ENCODE data around the gene CPD. TPM values are rescaled to one million over a fixed set of nuclear protein-coding genes. Genes with fewer than 3 reads are reported as not detected.
"Not testable (repeated sequence)": the region's sequence is repeated elsewhere in the genome, so short reads cannot be mapped to it uniquely, and the experiment has no call there.

CPD gene
- total RNA-seq, 2 donors from 2014 or later = 25.2 to 37.8 TPM

DNA sequence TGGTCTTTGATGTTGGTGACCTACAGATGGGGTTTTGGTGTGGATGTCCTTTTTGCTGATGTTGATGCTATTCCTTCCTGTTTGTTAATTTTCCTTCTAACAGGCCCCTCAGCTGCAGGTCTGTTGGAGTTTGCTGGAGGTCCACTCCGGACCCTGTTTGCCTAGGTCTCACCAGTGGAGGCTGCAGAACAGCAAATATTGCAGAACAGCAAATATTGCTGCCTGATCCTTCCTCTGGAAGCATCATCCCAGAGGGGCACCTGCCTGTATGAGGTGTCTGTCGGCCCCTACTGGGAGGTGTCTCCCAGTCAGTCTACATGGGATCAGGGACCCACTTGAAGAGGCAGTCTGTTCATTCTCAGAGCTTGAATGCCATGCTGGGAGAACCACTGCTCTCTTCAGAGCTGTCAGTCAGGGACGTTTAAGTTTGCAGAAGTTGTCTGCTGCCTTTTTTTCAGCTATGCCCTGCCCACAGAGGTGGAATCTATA, 33.3 kb downstream of the CPD start:
- intact Hi-C loops (cut with DNase I); ATAC-seq; DNase-seq: not testable (repeated sequence)

- DNase-seq (no peak), ATAC-seq (no peak)
- intact Hi-C loops (cut with DNase I) = no loop called here
Observed at GRCh38 chr17:30413109-30413508, 34.4 kb downstream of the CPD start.

DNA sequence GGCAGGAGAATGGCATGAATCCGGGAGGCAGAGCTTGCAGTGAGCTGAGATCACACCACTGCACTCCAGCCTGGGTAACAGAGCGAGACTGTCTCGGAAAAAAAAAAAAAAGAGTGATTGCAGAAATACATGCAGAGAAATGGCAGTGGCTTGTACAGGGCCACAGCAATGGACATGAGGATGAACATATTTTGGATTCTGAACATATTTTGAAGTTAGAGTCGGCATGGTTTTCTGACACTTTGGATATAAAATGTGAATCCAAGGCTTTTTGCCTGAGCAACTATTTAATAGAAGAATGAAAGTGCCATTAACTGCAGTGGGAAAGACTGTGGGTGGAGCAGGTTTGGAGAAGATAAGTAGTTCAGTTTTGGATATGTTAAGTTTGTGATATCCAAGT, 35.8 kb downstream of the CPD start:
- DNase-seq = no peak
- intact Hi-C loops (cut with DNase I) = no loop called here
- ATAC-seq = no peak

GRCh38 chr17:30415491-30415890, 36.8 kb downstream of the CPD start:
- intact Hi-C loops (cut with DNase I) = no loop called here
- ATAC-seq = no peak
- DNase-seq = no peak

DNA sequence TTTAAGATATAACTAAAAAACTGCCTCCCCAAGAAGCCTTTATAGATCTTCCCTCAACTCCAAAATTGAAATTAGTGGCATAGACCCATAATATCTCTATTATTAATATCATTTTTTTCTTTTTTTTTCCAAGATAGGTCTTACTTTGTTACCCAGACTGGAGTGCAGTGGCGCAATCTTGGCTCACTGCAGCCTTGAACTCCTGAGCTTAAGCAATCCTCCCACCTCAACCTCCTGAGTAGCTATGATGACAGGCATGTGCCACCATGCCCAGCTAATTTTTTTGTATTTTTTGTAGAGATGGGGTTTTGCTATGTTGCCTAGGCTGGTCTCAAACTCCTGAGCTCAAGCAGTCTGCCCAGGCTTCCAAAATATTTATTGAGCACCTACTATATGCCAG, 39.3 kb downstream of the CPD start:
- intact Hi-C loops (cut with DNase I); DNase-seq; ATAC-seq: not testable (repeated sequence)

DNA sequence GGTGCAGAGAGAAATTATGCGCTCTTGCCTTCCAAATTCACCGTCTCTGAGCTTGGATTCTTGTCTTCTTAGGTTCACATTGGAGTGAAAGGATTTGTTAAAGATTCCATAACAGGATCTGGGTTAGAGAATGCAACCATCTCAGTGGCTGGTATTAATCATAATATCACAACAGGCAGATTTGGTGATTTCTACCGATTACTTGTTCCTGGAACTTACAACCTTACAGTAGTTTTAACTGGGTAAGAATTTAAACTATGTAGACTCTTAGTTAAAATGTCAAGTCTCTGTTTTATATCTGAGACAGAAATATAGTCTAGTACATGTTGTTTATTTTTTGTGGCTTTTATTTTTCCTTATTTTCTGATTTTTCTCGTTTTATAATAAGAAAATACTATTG, 42.9 kb downstream of the CPD start:
- DNase-seq (no peak), ATAC-seq (no peak)
- intact Hi-C loops (cut with DNase I) = no loop called here

DNA sequence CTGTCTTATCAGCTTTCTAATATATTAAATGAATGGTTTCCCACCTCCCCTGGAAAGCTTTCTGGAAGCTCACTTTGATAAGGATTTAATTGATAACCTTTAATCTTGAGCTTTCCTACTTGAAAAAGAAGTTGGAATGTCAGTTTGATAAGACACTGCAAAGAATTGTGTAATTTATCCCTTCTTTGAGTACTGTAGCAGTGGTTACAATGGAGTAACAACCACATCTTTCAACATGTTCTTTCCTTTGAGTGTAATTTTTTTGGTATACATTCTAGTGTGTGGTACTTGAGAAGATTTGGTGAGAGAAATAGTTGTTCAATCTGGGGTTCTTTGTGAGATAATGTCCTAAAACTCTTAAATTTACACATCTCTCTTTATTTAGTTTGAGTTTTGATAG, 43.4 kb downstream of the CPD start:
- intact Hi-C loops (cut with DNase I) = no loop called here
- DNase-seq (no peak), ATAC-seq (no peak)

GRCh38 chr17:30424471-30424870, 45.7 kb downstream of the CPD start:
- ATAC-seq = no peak
- intact Hi-C loops (cut with DNase I) = no loop called here
- DNase-seq = no peak

GRCh38 chr17:30426292-30426691, 47.6 kb downstream of the CPD start:
- intact Hi-C loops (cut with DNase I) = no loop called here
- ATAC-seq (no peak), DNase-seq (no peak)

- DNase-seq = no peak
- intact Hi-C loops (cut with DNase I) = no loop called here
- no peak for ATAC-seq
Observed at GRCh38 chr17:30427611-30428010, 48.9 kb downstream of the CPD start.

- DNase-seq (no peak), ATAC-seq (no peak)
- intact Hi-C loops (cut with DNase I) = no loop called here
Observed at GRCh38 chr17:30429155-30429554, 50.4 kb downstream of the CPD start.

GRCh38 chr17:30433514-30433913, 54.8 kb downstream of the CPD start:
- DNase-seq (no peak), ATAC-seq (peak in 1 of 2 donors; percentile 73)
- intact Hi-C loops (cut with DNase I) = loop anchor here in 1 of 2 donors (10.0 kb wide), 1 partner anchor 61 kb away; no protein-coding TSS in a partner anchor

DNA sequence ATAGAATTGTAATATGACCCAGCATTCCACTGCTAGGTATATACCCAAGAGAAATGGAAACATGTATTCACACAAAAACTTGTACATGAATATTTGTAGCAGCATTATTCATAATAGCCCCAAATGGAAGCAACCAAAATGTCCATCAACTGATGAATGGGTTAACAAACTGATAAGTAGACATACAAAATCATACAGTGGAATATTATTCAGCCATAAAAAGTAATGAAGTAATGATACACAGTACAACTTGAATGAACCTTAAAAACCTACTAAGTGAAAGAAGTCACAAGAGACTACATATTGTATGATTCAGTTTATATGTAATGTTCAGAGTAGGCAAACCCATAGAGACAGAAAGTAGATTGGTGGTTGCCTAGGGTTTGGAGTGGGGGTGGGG, 58.0 kb downstream of the CPD start:
- ATAC-seq (no peak), DNase-seq (no peak)
- intact Hi-C loops (cut with DNase I) = loop anchor here in 1 of 2 donors (10.0 kb wide), 1 partner anchor 58 kb away; no protein-coding TSS in a partner anchor

- intact Hi-C loops (cut with DNase I) = no loop called here
- no peak for DNase-seq
- no peak for ATAC-seq
Observed at GRCh38 chr17:30443721-30444120, 65.0 kb downstream of the CPD start.

- intact Hi-C loops (cut with DNase I); ATAC-seq; DNase-seq: not testable (repeated sequence)
Observed at GRCh38 chr17:30446640-30447039, 67.9 kb downstream of the CPD start.

DNA sequence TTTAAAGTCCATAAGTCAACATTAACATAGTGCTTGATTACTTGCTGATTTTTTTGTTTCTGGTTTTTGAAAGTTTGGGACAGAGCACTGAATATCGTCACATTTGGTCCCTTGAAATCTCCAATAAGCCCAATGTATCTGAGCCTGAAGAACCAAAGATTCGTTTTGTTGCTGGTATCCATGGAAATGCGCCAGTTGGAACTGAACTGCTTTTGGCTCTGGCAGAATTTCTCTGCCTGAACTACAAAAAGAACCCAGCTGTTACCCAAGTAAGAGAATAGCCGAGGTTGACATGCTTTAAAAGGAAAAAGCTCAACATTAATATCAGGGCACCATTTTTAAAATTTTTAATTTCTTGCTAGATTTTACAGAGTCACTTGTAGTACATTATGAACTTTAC, 70.8 kb downstream of the CPD start:
- no peak for ATAC-seq
- DNase-seq = peak; percentile 28
- intact Hi-C loops (cut with DNase I) = no loop called here

GRCh38 chr17:30450125-30451027, 71.6 kb downstream of the CPD start:
- intact Hi-C loops (cut with DNase I) = no loop called here

DNA sequence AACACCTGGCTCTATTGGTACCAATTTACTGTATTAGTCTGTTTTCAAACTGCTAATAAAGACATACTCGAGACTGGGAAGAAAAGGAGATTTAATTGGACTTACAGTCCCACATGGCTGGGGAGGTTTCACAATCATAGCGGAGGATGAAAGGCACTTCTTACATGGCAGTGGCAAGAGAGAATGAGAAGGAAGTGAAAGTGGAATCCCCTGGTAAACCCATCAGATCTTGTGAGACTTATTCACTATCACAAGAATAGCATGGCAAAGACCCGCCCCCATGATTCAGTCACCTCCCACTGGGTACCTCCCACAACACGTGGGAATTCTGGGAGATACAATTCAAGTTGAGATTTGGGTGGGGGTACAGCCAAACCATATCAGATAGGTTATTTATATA, 75.9 kb downstream of the CPD start:
- ATAC-seq (no peak), DNase-seq (no peak)
- intact Hi-C loops (cut with DNase I) = no loop called here

More at GRCh38 chr17:30450125-30451027, 71.6 kb downstream of the CPD start:
- DNase-seq = no peak
- ATAC-seq = no peak

DNA sequence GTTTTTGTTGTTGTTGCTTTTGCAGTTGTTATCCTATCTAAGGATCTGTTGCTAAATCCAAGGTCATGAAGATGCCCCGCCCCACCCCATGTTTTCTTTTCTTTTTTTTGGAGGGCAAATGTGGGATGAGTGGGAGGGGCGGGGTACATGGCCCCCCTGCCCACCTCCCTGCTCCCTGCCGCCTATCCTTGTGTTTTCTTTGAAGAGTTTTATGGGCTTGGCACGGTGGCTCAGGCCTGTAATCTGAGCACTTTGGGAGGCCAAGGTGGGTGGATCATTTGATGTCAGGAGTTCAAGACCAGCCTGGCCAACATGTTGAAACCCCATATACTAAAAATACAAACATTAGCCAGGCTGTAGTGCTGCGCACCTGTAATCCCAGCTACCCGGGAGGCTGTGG, 79.6 kb downstream of the CPD start:
- intact Hi-C loops (cut with DNase I) = no loop called here
- ATAC-seq = no peak
- no peak for DNase-seq

DNA sequence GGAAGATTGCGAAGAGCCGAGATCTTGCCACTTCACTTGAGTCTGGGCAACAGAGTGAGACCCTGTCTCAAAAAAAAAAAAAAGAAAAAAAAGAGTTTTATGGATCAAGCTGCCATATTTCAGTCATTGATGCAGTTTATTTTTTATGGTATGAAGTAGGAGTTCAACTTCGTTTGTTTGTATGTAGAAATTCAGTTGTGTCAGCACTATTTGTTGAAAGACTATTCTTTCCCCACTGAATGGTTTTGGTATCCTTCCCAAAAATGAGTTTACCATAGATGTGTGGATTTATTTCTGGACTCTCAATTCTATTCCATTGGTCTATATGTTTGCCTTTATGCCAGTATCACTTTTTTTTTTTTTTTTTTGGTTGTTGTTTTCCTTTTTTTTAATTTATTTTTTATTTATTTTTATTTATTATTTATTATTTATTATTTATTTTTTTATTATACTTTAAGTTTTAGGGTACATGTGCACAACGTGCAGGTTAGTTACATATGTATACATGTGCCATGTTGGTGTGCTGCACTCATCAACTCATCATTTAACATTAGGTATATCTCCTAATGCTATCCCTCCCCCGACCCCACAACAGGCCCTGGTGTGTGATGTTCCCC, 80.2 kb downstream of the CPD start:
- DNase-seq; intact Hi-C loops (cut with DNase I); ATAC-seq: not testable (repeated sequence)
